Sigmoid colon (tissue), 4 donors: ENCODE data around the gene BCL11B.

Experiments used
- CTCF ChIP-seq, 4 experiments: fragments of 450-650 bp in 3 of 4; fragments of 200-600 bp in 1 of 4; IDR thresholded peaks; one replicate each; pipeline ENCODE4 v1.5.1; 2016 to 2019; ENCODE audit warnings: antibody characterized with exemption in 4 of 4, mild to moderate bottlenecking in 3 of 4, moderate library complexity in 2 of 4
- EP300 ChIP-seq, 4 donors: sonication (generic); formaldehyde crosslinking; IDR thresholded peaks; one replicate each; pipeline ENCODE4 v1.6.1; 2017; ENCODE audit warnings: antibody characterized with exemption in 4 of 4

DNA sequence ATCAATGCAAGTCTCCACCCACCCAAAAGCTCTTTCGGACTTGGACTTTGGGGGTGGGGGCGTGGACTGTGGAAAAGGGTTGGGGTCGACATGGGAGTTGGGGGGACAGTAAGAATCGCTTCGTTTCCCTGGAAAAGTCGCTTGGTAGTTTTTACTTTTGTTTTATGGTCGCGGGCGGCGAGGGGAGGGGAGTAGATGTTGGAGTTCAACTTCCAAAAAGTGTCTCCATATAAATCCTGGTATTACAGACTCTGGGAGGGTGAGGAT lies 568 bp upstream of the BCL11B start:
- no peak for TF ChIP-seq CTCF (IDR thresholded peaks at IDR 0.05)
- no peak for TF ChIP-seq EP300 (IDR thresholded peaks at IDR 0.05)
